Prostate gland (tissue), 2 donors: ENCODE data around the gene HECW1.

Experiments used
- CTCF ChIP-seq, 4 experiments: fragments of 200-600 bp in 2 of 4; fragments of 450-650 bp in 2 of 4; sonication (generic) in 2 of 4; IDR thresholded peaks; 1 replicate in 3 of 4; 2 replicates in 1 of 4; pipeline ENCODE4 v1.5.1; 2016 to 2019; ENCODE audit warnings: antibody characterized with exemption in 4 of 4, mild to moderate bottlenecking in 2 of 4, moderate library complexity in 2 of 4
- POLR2A ChIP-seq: fragments of 450-650 bp; IDR thresholded peaks from one replicate; pipeline ENCODE4 v1.6.1; 2016; ENCODE audit warnings: antibody characterized with exemption, mild to moderate bottlenecking

- TF ChIP-seq CTCF (IDR thresholded peaks at IDR 0.05) (no peak), POLR2A (no peak)
These were observed 54.2 kb downstream of the HECW1 start for GRCh38 chr7:43166686-43167085.
